ENCODE results near the gene KCNIP4. TPM values are rescaled to one million over a fixed set of nuclear protein-coding genes. Genes with fewer than 3 reads are reported as not detected.

Gene KCNIP4
- total and polyA plus RNA-seq, 2 experiments from 2014 or later: 0.69 to 1.00 TPM

- H3K36me3 ChIP-seq (replicated peaks; ENCODE audit: insufficient read depth, low read depth): no peaks in the 10 kb centered on the region
- WGBS (ENCODE audit: low lambda C conversion rate, missing lambda C conversion rate): 88% methylated on average over 3 of the region's 3 CpGs
- no peaks in the 10 kb centered on the region for H3K27me3 ChIP-seq
- H3K79me2 ChIP-seq: no peaks in the 10 kb centered on the region
- no peaks in the 10 kb centered on the region for H3K4me1 ChIP-seq (ENCODE audit: insufficient read depth)
- H4K20me1 ChIP-seq (ENCODE audit: insufficient read depth, poor library complexity, severe bottlenecking): no peaks in the 10 kb centered on the region
- H3K4me2 ChIP-seq: no peak overlapping the region
- no peak overlapping the region for H2AFZ ChIP-seq
- no peaks in the 10 kb centered on the region for H3K9me3 ChIP-seq (ENCODE audit: low read depth)
- H3K4me3 ChIP-seq: no peak overlapping the region
- no peak overlapping the region for H3K27ac ChIP-seq
- DNase-seq (ENCODE audit: low spot score): no peak
- H3K9me2 ChIP-seq (replicated peaks; ENCODE audit: insufficient read depth): no peaks in the 10 kb centered on the region
- TF ChIP-seq EZH2 (IDR thresholded peaks at IDR 0.05; ENCODE audit: borderline replicate concordance) (no peak), CTCF (IDR thresholded peaks at IDR 0.05; ENCODE audit: poor library complexity) (no peak), EZH2phosphoT487 (IDR thresholded peaks at IDR 0.05; ENCODE audit: low read depth, severe bottlenecking, unreplicated experiment) (no peak)
These were observed 620.4 kb downstream of the KCNIP4 start for GRCh38 chr4:21327976-21328700.

- H3K27me3 ChIP-seq: no peaks in the 10 kb centered on the region
- H3K79me2 ChIP-seq: no peaks in the 10 kb centered on the region
- H3K4me3 ChIP-seq: no peak overlapping the region
- H2AFZ ChIP-seq: no peak overlapping the region
- WGBS (ENCODE audit: low lambda C conversion rate, missing lambda C conversion rate): 71% methylated on average over 1 of the region's 1 CpG
- H3K9me2 ChIP-seq (replicated peaks; ENCODE audit: insufficient read depth): no peaks in the 10 kb centered on the region
- no peaks in the 10 kb centered on the region for H3K4me1 ChIP-seq (ENCODE audit: insufficient read depth)
- no peak overlapping the region for H3K27ac ChIP-seq
- no peaks in the 10 kb centered on the region for H4K20me1 ChIP-seq (ENCODE audit: insufficient read depth, poor library complexity, severe bottlenecking)
- no peaks in the 10 kb centered on the region for H3K9me3 ChIP-seq (ENCODE audit: low read depth)
- no peak for DNase-seq (ENCODE audit: low spot score)
- no peak overlapping the region for H3K4me2 ChIP-seq
- no peaks in the 10 kb centered on the region for H3K36me3 ChIP-seq (replicated peaks; ENCODE audit: insufficient read depth, low read depth)
- TF ChIP-seq EZH2phosphoT487 (IDR thresholded peaks at IDR 0.05; ENCODE audit: low read depth, severe bottlenecking, unreplicated experiment) (no peak), EZH2 (IDR thresholded peaks at IDR 0.05; ENCODE audit: borderline replicate concordance) (no peak)
These were observed 628.5 kb downstream of the KCNIP4 start for GRCh38 chr4:21320034-21320433.

GRCh38 chr4:21307709-21308108 lies 640.9 kb downstream of the KCNIP4 start:
- Histone ChIP-seq H3K9me2 (replicated peaks; ENCODE audit: insufficient read depth) (no peaks in the 10 kb centered on the region), H3K27ac (no peak overlapping the region), H3K36me3 (replicated peaks; ENCODE audit: insufficient read depth, low read depth) (no peaks in the 10 kb centered on the region), H3K4me2 (no peak overlapping the region), H3K4me1 (ENCODE audit: insufficient read depth) (no peaks in the 10 kb centered on the region), H3K79me2 (no peaks in the 10 kb centered on the region), H3K9me3 (ENCODE audit: low read depth) (no peaks in the 10 kb centered on the region), H2AFZ (no peak overlapping the region), H4K20me1 (ENCODE audit: insufficient read depth, poor library complexity, severe bottlenecking) (no peaks in the 10 kb centered on the region), H3K4me3 (no peak overlapping the region), H3K27me3 (peaks cover 25% of the 10 kb centered on the region)
- 82% methylated on average over 3 of the region's 3 CpGs for WGBS (ENCODE audit: low lambda C conversion rate, missing lambda C conversion rate)
- TF ChIP-seq CTCF (IDR thresholded peaks at IDR 0.05; ENCODE audit: poor library complexity): no peak
- TF ChIP-seq EZH2 (IDR thresholded peaks at IDR 0.05; ENCODE audit: borderline replicate concordance): no peak
- TF ChIP-seq EZH2phosphoT487 (IDR thresholded peaks at IDR 0.05; ENCODE audit: low read depth, severe bottlenecking, unreplicated experiment): no peak
- no peak for DNase-seq (ENCODE audit: low spot score)

- Histone ChIP-seq H3K79me2 (no peaks in the 10 kb centered on the region), H3K4me2 (peak overlapping the region; percentile 77), H3K36me3 (replicated peaks; ENCODE audit: insufficient read depth, low read depth) (no peaks in the 10 kb centered on the region), H2AFZ (peak overlapping the region; percentile 54), H4K20me1 (ENCODE audit: insufficient read depth, poor library complexity, severe bottlenecking) (no peaks in the 10 kb centered on the region), H3K4me1 (ENCODE audit: insufficient read depth) (no peaks in the 10 kb centered on the region), H3K27ac (no peak overlapping the region), H3K9me2 (replicated peaks; ENCODE audit: insufficient read depth) (no peaks in the 10 kb centered on the region), H3K9me3 (ENCODE audit: low read depth) (no peaks in the 10 kb centered on the region), H3K4me3 (no peak overlapping the region), H3K27me3 (peaks cover 30% of the 10 kb centered on the region)
- WGBS (ENCODE audit: low lambda C conversion rate, missing lambda C conversion rate): 19% methylated on average over 4 of the region's 4 CpGs
- TF ChIP-seq EZH2phosphoT487 (IDR thresholded peaks at IDR 0.05; ENCODE audit: low read depth, severe bottlenecking, unreplicated experiment) (no peak), EZH2 (IDR thresholded peaks at IDR 0.05; ENCODE audit: borderline replicate concordance) (no peak), CTCF (IDR thresholded peaks at IDR 0.05; ENCODE audit: poor library complexity) (no peak)
- no peak for DNase-seq (ENCODE audit: low spot score)
These were observed 644.1 kb downstream of the KCNIP4 start for GRCh38 chr4:21304540-21304887.

All from hepatocyte (in vitro differentiated cells).